GM12878 (cell line): Measurements from ENCODE around the gene TRMU. TPM values are rescaled to one million over a fixed set of nuclear protein-coding genes. Genes with fewer than 3 reads are reported as not detected.

Experiments used
- ATAC-seq: fragments of 200-7000 bp; cut with Tn5 transposase; 3 replicates; pipeline ENCODE4 v1.9.1; 2020; ENCODE audit warnings: mild to moderate bottlenecking, moderate library complexity
- BruUV-seq: library from RNA; stranded (reverse); fragments of 400-500 nt; replicated peaks from 2 replicates; lab custom pipeline; 2021; lab: Mats Ljungman, UMichigan
- CTCF ChIA-PET: fragments of 300-600 bp; sonication (Branson Sonifier 250); formaldehyde crosslinking; extraction: SDS; loops from one replicate; lab custom pipeline; 2021; ENCODE audit warnings: inconsistent platforms; lab: Yijun Ruan, JAX
- POLR2A ChIA-PET: fragments of 350-600 bp; formaldehyde crosslinking; extraction: SDS; loops from one replicate; lab custom pipeline; 2021; ENCODE audit warnings: inconsistent platforms; lab: Charles Lee
- RAD21 ChIA-PET: fragments of 300-600 bp; sonication (Branson Sonifier 250); formaldehyde crosslinking; loops from one replicate; lab custom pipeline; 2023; ENCODE audit warnings: antibody characterized with exemption; ENCODE audit not compliant: unreplicated experiment; lab: Charles Lee
- SMC1A ChIA-PET: fragments of 300-600 bp; sonication (Branson Sonifier 250); formaldehyde crosslinking; loops from one replicate; lab custom pipeline; 2023; ENCODE audit not compliant: unreplicated experiment, uncharacterized antibody; lab: Charles Lee
- DNase-seq: peaks from one replicate; pipeline ENCODE4 v3.0.0-alpha.2; 2011; ENCODE audit warnings: low read depth, low spot score
- FAIRE-seq: peaks from 3 replicates; lab custom pipeline; 2011; peaks lifted over from hg19 to GRCh38; lab: Jason Lieb, UNC
- H2AFZ ChIP-seq: 2 replicates; pipeline ENCODE4 v1.6.0; 2011; ENCODE audit warnings: low read depth, low read length, control low read depth; ENCODE audit not compliant: control insufficient read depth
- H3K27ac ChIP-seq: 2 replicates; pipeline ENCODE4 v1.5.1; 2011; ENCODE audit warnings: control low read depth; ENCODE audit not compliant: control insufficient read depth, insufficient read depth
- H3K27me3 ChIP-seq, 2 experiments: replicated peaks in 1 of 2; 2 replicates each; pipeline versions ENCODE4 v1.6.0 to v1.6.1; 2011; ENCODE audit warnings: low read length in 1 of 2; ENCODE audit not compliant: control insufficient read depth in 2 of 2, insufficient read depth in 2 of 2
- H3K36me3 ChIP-seq, 2 experiments: 2 replicates each; pipeline ENCODE4 v1.5.1; 2011; ENCODE audit warnings: low read length in 1 of 2; ENCODE audit not compliant: control insufficient read depth in 2 of 2, insufficient read depth in 2 of 2
- H3K4me1 ChIP-seq: 2 replicates; pipeline ENCODE4 v1.6.1; 2011; ENCODE audit warnings: mild to moderate bottlenecking, low read length, moderate library complexity, mixed read lengths; ENCODE audit not compliant: control insufficient read depth, insufficient read depth
- H3K4me2 ChIP-seq: 2 replicates; pipeline ENCODE4 v1.6.0; 2011; ENCODE audit warnings: control low read depth; ENCODE audit not compliant: control insufficient read depth, insufficient read depth
- H3K4me3 ChIP-seq: fragments of 200-600 bp; sonication (generic); 2 replicates; pipeline ENCODE4 v1.5.1; 2016
- H3K79me2 ChIP-seq: 2 replicates; pipeline ENCODE4 v1.6.0; 2011; ENCODE audit warnings: low read length; ENCODE audit not compliant: control insufficient read depth, insufficient read depth
- H3K9ac ChIP-seq: 2 replicates; pipeline ENCODE4 v1.8.0; 2011; ENCODE audit warnings: low read length, control low read depth, mixed read lengths; ENCODE audit not compliant: control insufficient read depth, insufficient read depth
- H3K9me3 ChIP-seq: replicated peaks from 3 replicates; pipeline ENCODE4 v1.5.1; 2011; ENCODE audit warnings: mild to moderate bottlenecking, low read length; ENCODE audit not compliant: control insufficient read depth, insufficient read depth
- H4K20me1 ChIP-seq: 2 replicates; pipeline ENCODE4 v1.6.0; 2011; ENCODE audit not compliant: control insufficient read depth, insufficient read depth
- NKRF ChIP-seq: fragments of 450-650 bp; conservative IDR thresholded peaks from 2 replicates; pipeline ENCODE4 v1.6.1; 2017; ENCODE audit warnings: mild to moderate bottlenecking, moderate library complexity
- TCF3 ChIP-seq: IDR thresholded peaks from 2 replicates; pipeline ENCODE4 v1.6.1; 2012; ENCODE audit warnings: low read depth, mild to moderate bottlenecking, low read length, borderline replicate concordance; ENCODE audit not compliant: insufficient read depth
- ZNF687 ChIP-seq: fragments of 450-650 bp; IDR thresholded peaks from 2 replicates; pipeline ENCODE4 v1.6.1; 2017; ENCODE audit warnings: mild to moderate bottlenecking, moderate library complexity
- WGBS: methylation state at CpG from one replicate; pipeline ENCODE4 v1.1.6; 2016; ENCODE audit warnings: low lambda C conversion rate; ENCODE audit not compliant: insufficient replicate concordance, insufficient coverage; ENCODE audit errors: missing lambda C conversion rate; 5-methylcytosine and 5-hydroxymethylcytosine counted together
- in situ Hi-C: fragments of 300-500 bp; cut with MboI; formaldehyde crosslinking; loops from 9 replicates; pipeline ENCODE4 v1.14.3; 2018; ENCODE audit warnings: mixed read lengths
- intact Hi-C: fragments of 100-400 bp; cut with micrococcal nuclease; formaldehyde crosslinking; loops from one replicate; pipeline ENCODE4 v1.14.2; 2022; ENCODE audit not compliant: unreplicated experiment
- polyA plus RNA-seq, 11 experiments: library from polyadenylated mRNA; depleted of rRNA in 4 of 11; unstranded in 6 of 11; stranded (reverse) in 5 of 11; fragments of >200 nt; fragmentation: Nextera tagmentation in 4 of 11; fragmentation: Illumina TruSeq in 1 of 11; extraction: Ambion mirVana in 4 of 11; extraction: Trizol in 1 of 11; gene quantifications; 1 replicate in 1 of 11; 2 replicates in 10 of 11; pipeline versions ENCODE4 v1.2.1 to v1.2.3, GENCODE V29; 2011 to 2016; ENCODE audit warnings: inconsistent platforms in 2 of 11, missing spikeins in 2 of 11, low read depth in 1 of 11
- total RNA-seq, 4 experiments: library from RNA; depleted of rRNA in 3 of 4; stranded (reverse); fragments of >200 nt in 3 of 4; fragmentation: Illumina TruSeq in 1 of 4; extraction: Trizol in 1 of 4; gene quantifications; 2 replicates each; pipeline versions ENCODE4 v1.2.1 to v1.2.3, GENCODE V29; 2013 to 2021
- TF ChIP-seq, protein P1 (sequence below): IDR thresholded peaks from 2 replicates; pipeline ENCODE4 v1.6.1; 2012; ENCODE audit warnings: improper control_type of control experiment, low read depth, low read length; ENCODE audit not compliant: insufficient replicate concordance

The TRMU gene
- total and polyA plus RNA-seq, 10 of the 15 experiments (the other 5 are each of a cell fraction or from before 2014, with no cell fraction given), result 3.5 to 57.0 (median 44.0) TPM

DNA sequence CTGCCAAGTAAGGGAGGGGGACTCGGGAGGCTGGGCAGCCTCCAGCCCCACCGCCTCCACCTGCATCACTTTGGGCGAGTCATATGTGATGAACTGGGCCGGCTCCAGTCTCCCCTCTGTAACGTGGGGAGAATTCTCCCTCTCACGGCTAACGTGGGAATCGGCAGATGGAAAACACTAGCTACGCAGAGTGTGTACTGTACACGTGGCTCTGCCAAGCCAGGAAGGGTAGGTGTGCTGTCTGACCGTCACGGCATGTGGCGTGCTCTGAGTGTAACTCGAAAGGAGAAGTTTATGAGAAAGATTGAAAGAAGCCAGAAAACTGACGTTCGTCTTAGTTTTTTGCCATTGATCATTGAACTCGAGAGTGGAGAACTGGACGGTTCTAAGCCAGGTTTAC is 13.7 kb downstream of the TRMU start:
- no peaks in the 10 kb centered on the region for H3K27me3 ChIP-seq
- no peak overlapping the region for H2AFZ ChIP-seq
- no peak overlapping the region for H3K27ac ChIP-seq
- DNase-seq (no peak), ATAC-seq (peak; percentile 55; the same call in 2 of the 3 replicates), FAIRE-seq (no peak)
- TF ChIP-seq TCF3 (no peak), ZNF687 (peak; percentile 33; the same call in 1 of the 2 replicates), NKRF (no peak)
- TF ChIP-seq, protein P1, sequence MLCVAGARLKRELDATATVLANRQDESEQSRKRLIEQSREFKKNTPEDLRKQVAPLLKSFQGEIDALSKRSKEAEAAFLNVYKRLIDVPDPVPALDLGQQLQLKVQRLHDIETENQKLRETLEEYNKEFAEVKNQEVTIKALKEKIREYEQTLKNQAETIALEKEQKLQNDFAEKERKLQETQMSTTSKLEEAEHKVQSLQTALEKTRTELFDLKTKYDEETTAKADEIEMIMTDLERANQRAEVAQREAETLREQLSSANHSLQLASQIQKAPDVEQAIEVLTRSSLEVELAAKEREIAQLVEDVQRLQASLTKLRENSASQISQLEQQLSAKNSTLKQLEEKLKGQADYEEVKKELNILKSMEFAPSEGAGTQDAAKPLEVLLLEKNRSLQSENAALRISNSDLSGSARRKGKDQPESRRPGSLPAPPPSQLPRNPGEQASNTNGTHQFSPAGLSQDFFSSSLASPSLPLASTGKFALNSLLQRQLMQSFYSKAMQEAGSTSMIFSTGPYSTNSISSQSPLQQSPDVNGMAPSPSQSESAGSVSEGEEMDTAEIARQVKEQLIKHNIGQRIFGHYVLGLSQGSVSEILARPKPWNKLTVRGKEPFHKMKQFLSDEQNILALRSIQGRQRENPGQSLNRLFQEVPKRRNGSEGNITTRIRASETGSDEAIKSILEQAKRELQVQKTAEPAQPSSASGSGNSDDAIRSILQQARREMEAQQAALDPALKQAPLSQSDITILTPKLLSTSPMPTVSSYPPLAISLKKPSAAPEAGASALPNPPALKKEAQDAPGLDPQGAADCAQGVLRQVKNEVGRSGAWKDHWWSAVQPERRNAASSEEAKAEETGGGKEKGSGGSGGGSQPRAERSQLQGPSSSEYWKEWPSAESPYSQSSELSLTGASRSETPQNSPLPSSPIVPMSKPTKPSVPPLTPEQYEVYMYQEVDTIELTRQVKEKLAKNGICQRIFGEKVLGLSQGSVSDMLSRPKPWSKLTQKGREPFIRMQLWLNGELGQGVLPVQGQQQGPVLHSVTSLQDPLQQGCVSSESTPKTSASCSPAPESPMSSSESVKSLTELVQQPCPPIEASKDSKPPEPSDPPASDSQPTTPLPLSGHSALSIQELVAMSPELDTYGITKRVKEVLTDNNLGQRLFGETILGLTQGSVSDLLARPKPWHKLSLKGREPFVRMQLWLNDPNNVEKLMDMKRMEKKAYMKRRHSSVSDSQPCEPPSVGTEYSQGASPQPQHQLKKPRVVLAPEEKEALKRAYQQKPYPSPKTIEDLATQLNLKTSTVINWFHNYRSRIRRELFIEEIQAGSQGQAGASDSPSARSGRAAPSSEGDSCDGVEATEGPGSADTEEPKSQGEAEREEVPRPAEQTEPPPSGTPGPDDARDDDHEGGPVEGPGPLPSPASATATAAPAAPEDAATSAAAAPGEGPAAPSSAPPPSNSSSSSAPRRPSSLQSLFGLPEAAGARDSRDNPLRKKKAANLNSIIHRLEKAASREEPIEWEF, result no peak
- ChIA-PET POLR2A (interaction anchor here (0.7 kb wide), 2 partner anchors 19 to 150 kb away, joined by 3 to 4 read pairs; no protein-coding TSS in a partner anchor), CTCF (interaction anchor here (0.6 to 1.0 kb wide), 3 partner anchors 193 to 494 kb away, joined by 3 to 4 read pairs (median 4); no protein-coding TSS in a partner anchor), RAD21 (interaction anchor here (0.7 kb wide), 1 partner anchor 10 kb away, joined by 3 read pairs; no protein-coding TSS in a partner anchor), SMC1A (interaction anchor here (1.1 to 1.2 kb wide), 2 partner anchors 11 to 13 kb away, joined by 3 read pairs; no protein-coding TSS in a partner anchor)
- BruUV-seq, result no TSS peak
- no peaks in the 10 kb centered on the region for H3K9me3 ChIP-seq
- no peaks in the 10 kb centered on the region for H4K20me1 ChIP-seq
- in situ Hi-C loops, result no loop called here
- H3K4me3 ChIP-seq, result no peak overlapping the region
- H3K4me2 ChIP-seq, result no peak overlapping the region
- intact Hi-C loops, result no loop called here
- no peak overlapping the region for H3K9ac ChIP-seq
- no peaks in the 10 kb centered on the region for H3K4me1 ChIP-seq
- H3K79me2 ChIP-seq, result no peaks in the 10 kb centered on the region
- WGBS, result 50% methylated on average over 18 of the region's 18 CpGs
- H3K36me3 ChIP-seq, result peaks cover 17 to 52% of the 10 kb centered on the region in 2 experiments
